Kidney (tissue), 14 donors: ENCODE data around the gene NAA15. TPM values are rescaled to one million over a fixed set of nuclear protein-coding genes. Genes with fewer than 3 reads are reported as not detected.

Experiments used
- DNase-seq, 5 donors: peaks; one replicate each; pipeline ENCODE4 v3.0.0-alpha.2; 2013 to 2020
- FAIRE-seq: peaks from 2 replicates; lab custom pipeline; 2012; peaks lifted over from hg19 to GRCh38; lab: Jason Lieb, UNC
- H3K27ac ChIP-seq, 2 donors: one replicate each; pipeline ENCODE4 v1.7.0; 2013; ENCODE audit warnings: low read depth in 2 of 2, low read length in 2 of 2, inconsistent platforms in 1 of 2
- H3K27me3 ChIP-seq: one replicate; pipeline ENCODE4 v1.7.1; 2013; ENCODE audit warnings: low read length, inconsistent platforms; ENCODE audit not compliant: control insufficient read depth, insufficient read depth
- H3K36me3 ChIP-seq, 3 donors: one replicate each; pipeline versions ENCODE4 v1.7.0 to v1.7.1; 2013; ENCODE audit warnings: low read length in 3 of 3, control low read depth in 1 of 3, inconsistent platforms in 1 of 3; ENCODE audit not compliant: insufficient read depth in 3 of 3, control insufficient read depth in 2 of 3
- H3K4me1 ChIP-seq, 3 donors: one replicate each; pipeline versions ENCODE4 v1.7.0 to v1.7.1; 2013; ENCODE audit warnings: low read length in 3 of 3, inconsistent platforms in 1 of 3, low read depth in 1 of 3; ENCODE audit not compliant: control insufficient read depth in 2 of 3, insufficient read depth in 2 of 3
- H3K4me3 ChIP-seq, 3 donors: one replicate each; pipeline versions ENCODE4 v1.7.0 to v1.8.1; 2013; ENCODE audit warnings: low read length in 3 of 3, control low read depth in 1 of 3, inconsistent platforms in 1 of 3
- H3K9ac ChIP-seq, 3 donors: one replicate each; pipeline versions ENCODE4 v1.7.0 to v1.7.1; 2013; ENCODE audit warnings: low read length in 3 of 3, control low read depth in 1 of 3, inconsistent platforms in 1 of 3
- H3K9me3 ChIP-seq, 3 donors: one replicate each; pipeline versions ENCODE4 v1.7.0 to v1.7.1; 2013; ENCODE audit warnings: low read length in 3 of 3, control low read depth in 1 of 3, inconsistent platforms in 1 of 3; ENCODE audit not compliant: control insufficient read depth in 2 of 3, insufficient read depth in 1 of 3
- intact Hi-C: fragments of 100-400 bp; cut with DNase I; formaldehyde crosslinking; loops from one replicate; pipeline ENCODE4 v1.11.1; 2022
- polyA plus RNA-seq: library from polyadenylated mRNA; stranded (reverse); fragments of 350-450 nt; fragmentation: Illumina TruSeq; extraction: RNeasy Lipid Tissue Mini Kit (QIAGEN cat#74804); gene quantifications from one replicate; pipeline ENCODE4 v1.2.3, GENCODE V29; 2014; ENCODE audit warnings: low read depth, low replicate concordance; ENCODE audit not compliant: insufficient read depth
- total RNA-seq: library from RNA; stranded (reverse); fragmentation: NEBNext Ultra II Directional; extraction: Animal tissue kit (Norgen Biotek cat#: 25700); gene quantifications from one replicate; pipeline ENCODE4 v1.2.1, GENCODE V29; 2021
- TF ChIP-seq, protein P1 (sequence below): IDR thresholded peaks from 3 replicates; pipeline ENCODE4 v1.5.1; 2012; ENCODE audit warnings: mild to moderate bottlenecking, moderate library complexity, borderline replicate concordance; ENCODE audit not compliant: insufficient read depth; ENCODE audit errors: extremely low read depth
- donor health status: control.
- donor health status: control.
- donor health status: control.
- donor health status: control.
- donor health status: control.
- donor health status: DM: yes; HTN: yes; CAD: no.
- donor health status: Normal renal cell carcinoma (clear cell type).

NAA15 gene
- total and polyA plus RNA-seq, 2 donors from 2014 or later = 7.0 to 38.8 TPM

DNA sequence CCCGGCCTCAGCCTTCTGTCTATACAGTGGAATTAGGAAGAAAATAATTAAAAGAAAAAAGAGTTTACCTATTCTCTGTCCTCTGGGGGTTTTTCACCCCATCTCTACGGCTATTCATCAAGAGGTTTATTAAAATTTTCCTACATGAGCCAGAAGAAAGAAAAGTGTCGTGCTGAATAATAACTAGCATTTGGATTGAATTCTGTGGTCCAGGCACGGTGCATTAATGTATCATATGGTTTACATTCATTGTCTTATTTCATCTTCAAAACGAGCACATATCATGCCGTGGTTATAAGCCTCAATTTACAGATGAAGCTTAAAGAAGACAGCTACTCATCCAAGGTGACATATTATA is 5.4 kb upstream of the NAA15 start:
- Histone ChIP-seq H3K4me3 (peak overlapping the region in 2 of 3 donors; percentile 83 to 94), H3K36me3 (peaks cover 3 to 5% (median 4%) of the 10 kb centered on the region in 3 donors), H3K9me3 (no peaks in the 10 kb centered on the region), H3K9ac (peak overlapping the region in 1 of 3 donors; percentile 95), H3K4me1 (peaks cover 0 to 3% (median 0%) of the 10 kb centered on the region in 3 donors), H3K27me3 (no peaks in the 10 kb centered on the region), H3K27ac (peak overlapping the region; percentile 5 to 93)
- no peak for DNase-seq
- intact Hi-C loops = loop anchor here (10.0 kb wide), 1 partner anchor 201 kb away; no protein-coding TSS in a partner anchor
- FAIRE-seq = no peak
- TF ChIP-seq, protein P1, sequence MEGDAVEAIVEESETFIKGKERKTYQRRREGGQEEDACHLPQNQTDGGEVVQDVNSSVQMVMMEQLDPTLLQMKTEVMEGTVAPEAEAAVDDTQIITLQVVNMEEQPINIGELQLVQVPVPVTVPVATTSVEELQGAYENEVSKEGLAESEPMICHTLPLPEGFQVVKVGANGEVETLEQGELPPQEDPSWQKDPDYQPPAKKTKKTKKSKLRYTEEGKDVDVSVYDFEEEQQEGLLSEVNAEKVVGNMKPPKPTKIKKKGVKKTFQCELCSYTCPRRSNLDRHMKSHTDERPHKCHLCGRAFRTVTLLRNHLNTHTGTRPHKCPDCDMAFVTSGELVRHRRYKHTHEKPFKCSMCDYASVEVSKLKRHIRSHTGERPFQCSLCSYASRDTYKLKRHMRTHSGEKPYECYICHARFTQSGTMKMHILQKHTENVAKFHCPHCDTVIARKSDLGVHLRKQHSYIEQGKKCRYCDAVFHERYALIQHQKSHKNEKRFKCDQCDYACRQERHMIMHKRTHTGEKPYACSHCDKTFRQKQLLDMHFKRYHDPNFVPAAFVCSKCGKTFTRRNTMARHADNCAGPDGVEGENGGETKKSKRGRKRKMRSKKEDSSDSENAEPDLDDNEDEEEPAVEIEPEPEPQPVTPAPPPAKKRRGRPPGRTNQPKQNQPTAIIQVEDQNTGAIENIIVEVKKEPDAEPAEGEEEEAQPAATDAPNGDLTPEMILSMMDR = no peak

DNA sequence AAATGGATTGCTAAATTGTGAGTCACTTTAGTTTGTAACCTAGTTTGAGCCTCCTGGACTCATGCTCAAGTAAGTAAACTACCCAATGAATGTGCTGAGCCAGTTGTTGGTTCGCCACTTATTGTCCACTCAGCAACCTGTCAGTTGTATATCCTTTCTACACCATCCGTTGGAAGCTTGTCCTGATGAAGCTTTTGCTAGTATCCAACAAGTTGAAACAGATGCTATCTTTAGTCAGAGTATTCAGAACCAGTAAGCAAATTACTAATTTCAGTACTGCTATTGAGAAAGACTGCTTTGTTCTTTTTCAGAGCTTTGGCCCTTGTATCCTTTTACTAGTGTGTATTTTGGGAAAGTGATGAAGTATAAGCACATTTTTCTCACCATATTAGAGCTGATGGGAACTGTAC is 4.3 kb upstream of the NAA15 start:
- no peak overlapping the region for H3K27ac ChIP-seq
- peaks cover 3 to 5% (median 4%) of the 10 kb centered on the region in 3 donors for H3K36me3 ChIP-seq
- TF ChIP-seq, protein P1 = no peak
- intact Hi-C loops = loop anchor here (10.0 kb wide), 1 partner anchor 202 kb away; no protein-coding TSS in a partner anchor
- FAIRE-seq = no peak
- H3K9ac ChIP-seq = no peak overlapping the region
- no peak overlapping the region for H3K4me3 ChIP-seq
- H3K9me3 ChIP-seq = no peaks in the 10 kb centered on the region
- H3K4me1 ChIP-seq = peaks cover 0 to 3% (median 0%) of the 10 kb centered on the region in 3 donors
- no peaks in the 10 kb centered on the region for H3K27me3 ChIP-seq
- DNase-seq = no peak

- H3K4me3 ChIP-seq = peak overlapping the region in 2 of 3 donors; percentile 14 to 88
- peaks cover 0 to 6% (median 3%) of the 10 kb centered on the region in 3 donors for H3K4me1 ChIP-seq
- intact Hi-C loops = loop anchor here (10.0 kb wide), 1 partner anchor 205 kb away; no protein-coding TSS in a partner anchor
Measured at GRCh38 chr4:139299536-139299935, 1.8 kb upstream of the NAA15 start.

More at GRCh38 chr4:139299536-139299935, 1.8 kb upstream of the NAA15 start:
- TF ChIP-seq, protein P1 = no peak
- FAIRE-seq (no peak), DNase-seq (no peak)
- no peaks in the 10 kb centered on the region for H3K27me3 ChIP-seq
- H3K9me3 ChIP-seq = no peaks in the 10 kb centered on the region
- H3K9ac ChIP-seq = peak overlapping the region in 1 of 3 donors; percentile 98
- no peaks in the 10 kb centered on the region for H3K36me3 ChIP-seq
- no peak overlapping the region for H3K27ac ChIP-seq
